Neural progenitor cell (in vitro differentiated cells): Measurements from ENCODE around the gene KIF16B. TPM values are rescaled to one million over a fixed set of nuclear protein-coding genes. Genes with fewer than 3 reads are reported as not detected.

ENCODE experiments used
- DNase-seq: peaks from one replicate; pipeline ENCODE4 v3.0.0-alpha.2; 2016; ENCODE audit warnings: low spot score
- H2AFZ ChIP-seq: fragments of 200-600 bp; sonication (generic); replicated peaks from 2 replicates; pipeline ENCODE4 v1.6.1; 2016; ENCODE audit warnings: antibody characterized with exemption
- H3F3A ChIP-seq: fragments of 200-600 bp; sonication (generic); 2 replicates; pipeline ENCODE4 v1.6.1; 2016; ENCODE audit warnings: antibody characterized with exemption, low read depth
- H3K27ac ChIP-seq: fragments of 200-600 bp; sonication (generic); 2 replicates; pipeline ENCODE4 v1.5.1; 2016; ENCODE audit warnings: mild to moderate bottlenecking
- H3K27me3 ChIP-seq: fragments of 200-600 bp; sonication (generic); 2 replicates; pipeline ENCODE4 v1.6.1; 2016; ENCODE audit warnings: mild to moderate bottlenecking, moderate library complexity
- H3K36me3 ChIP-seq: fragments of 200-600 bp; sonication (generic); 2 replicates; pipeline ENCODE4 v1.5.1; 2016
- H3K4me1 ChIP-seq: fragments of 200-600 bp; sonication (generic); 2 replicates; pipeline ENCODE4 v1.6.1; 2016; ENCODE audit warnings: mixed run types
- H3K4me2 ChIP-seq: fragments of 200-600 bp; sonication (generic); 2 replicates; pipeline ENCODE4 v1.6.1; 2016
- H3K4me3 ChIP-seq: fragments of 200-600 bp; sonication (generic); 2 replicates; pipeline ENCODE4 v1.5.1; 2016
- H3K79me2 ChIP-seq: fragments of 200-600 bp; sonication (generic); 2 replicates; pipeline ENCODE4 v1.6.1; 2016; ENCODE audit warnings: low read depth
- H3K9ac ChIP-seq: fragments of 200-600 bp; sonication (generic); 2 replicates; pipeline ENCODE4 v1.6.1; 2016
- H3K9me3 ChIP-seq: fragments of 200-600 bp; sonication (generic); 2 replicates; pipeline ENCODE4 v1.5.1; 2016; ENCODE audit warnings: low read depth
- H4K20me1 ChIP-seq: fragments of 200-600 bp; sonication (generic); 2 replicates; pipeline ENCODE4 v1.6.1; 2016; ENCODE audit warnings: low read depth
- H3K27ac Mint-ChIP-seq: 3 replicates; pipeline ENCODE4 v1.8.0; 2021; ENCODE audit warnings: mixed read lengths
- H3K27me3 Mint-ChIP-seq: 2 replicates; pipeline ENCODE4 v1.8.0; 2022; ENCODE audit warnings: low read depth, mild to moderate bottlenecking, inconsistent platforms, moderate library complexity, mixed read lengths; ENCODE audit not compliant: insufficient read depth
- H3K36me3 Mint-ChIP-seq: 3 replicates; pipeline ENCODE4 v1.8.0; 2021; ENCODE audit warnings: mixed read lengths
- H3K4me1 Mint-ChIP-seq: 3 replicates; pipeline ENCODE4 v1.8.0; 2021; ENCODE audit warnings: mixed read lengths
- H3K4me3 Mint-ChIP-seq: 3 replicates; pipeline ENCODE4 v1.8.0; 2021; ENCODE audit warnings: mild to moderate bottlenecking, moderate library complexity, mixed read lengths
- H3K9me3 Mint-ChIP-seq: 3 replicates; pipeline ENCODE4 v1.8.0; 2020; ENCODE audit warnings: mixed read lengths
- CTCF ChIP-seq: fragments of 200-600 bp; sonication (generic); IDR thresholded peaks from 2 replicates; pipeline ENCODE4 v1.5.1; 2017; ENCODE audit warnings: antibody characterized with exemption, mild to moderate bottlenecking
- EZH2 ChIP-seq: fragments of 200-600 bp; sonication (generic); IDR thresholded peaks from 2 replicates; pipeline ENCODE4 v1.6.1; 2017; ENCODE audit warnings: antibody characterized with exemption, mild to moderate bottlenecking, moderate library complexity
- EZH2phosphoT487 ChIP-seq: fragments of 200-600 bp; sonication (generic); IDR thresholded peaks from 2 replicates; pipeline ENCODE4 v1.6.1; 2017; ENCODE audit warnings: antibody characterized with exemption
- total RNA-seq: library from RNA; depleted of rRNA; stranded (reverse); fragments of >200 nt; gene quantifications from 2 replicates; pipeline ENCODE4 v1.2.3, GENCODE V29; 2015; ENCODE audit warnings: low replicate concordance

KIF16B gene
- total RNA-seq, 1 donor from 2014 or later = 15.5 TPM

DNA sequence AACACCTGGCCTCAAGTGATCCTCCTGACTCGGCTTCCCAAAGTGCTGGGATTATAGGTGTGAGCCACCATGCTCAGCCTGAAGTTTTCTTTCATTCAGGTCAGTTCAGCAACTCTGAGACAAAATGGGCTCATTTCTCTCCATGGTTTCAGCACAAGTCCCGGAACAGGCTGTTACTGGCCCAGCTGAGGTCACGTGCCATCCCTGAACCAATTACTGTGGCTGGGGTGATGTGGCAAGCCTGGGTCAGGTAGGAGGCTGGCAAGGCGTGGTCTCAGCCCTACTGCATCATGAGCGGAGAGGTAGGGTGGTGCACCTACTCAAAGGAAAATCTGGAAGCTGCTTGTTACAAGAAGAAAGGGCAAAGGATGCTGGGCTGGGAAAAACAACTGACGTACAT lies 326.4 kb downstream of the KIF16B start:
- Mint-ChIP-seq H3K27ac (no peak overlapping the region), H3K4me3 (no peak overlapping the region), H3K9me3 (peaks cover 2% of the 10 kb centered on the region), H3K27me3 (peaks cover 2% of the 10 kb centered on the region), H3K4me1 (peaks cover 9% of the 10 kb centered on the region), H3K36me3 (no peaks in the 10 kb centered on the region)
- no peak for TF ChIP-seq EZH2phosphoT487
- no peaks in the 10 kb centered on the region for H3K79me2 ChIP-seq
- H3K4me3 ChIP-seq = no peak overlapping the region
- no peak overlapping the region for H2AFZ ChIP-seq
- H3K27me3 ChIP-seq = peaks cover 24% of the 10 kb centered on the region
- H3K9me3 ChIP-seq = no peaks in the 10 kb centered on the region
- no peak for DNase-seq
- no peak overlapping the region for H3K4me2 ChIP-seq
- H3K9ac ChIP-seq = no peak overlapping the region
- no peaks in the 10 kb centered on the region for H3F3A ChIP-seq
- H3K4me1 ChIP-seq = no peaks in the 10 kb centered on the region
- H4K20me1 ChIP-seq = no peaks in the 10 kb centered on the region
- H3K36me3 ChIP-seq = no peaks in the 10 kb centered on the region
- no peak overlapping the region for H3K27ac ChIP-seq

DNA sequence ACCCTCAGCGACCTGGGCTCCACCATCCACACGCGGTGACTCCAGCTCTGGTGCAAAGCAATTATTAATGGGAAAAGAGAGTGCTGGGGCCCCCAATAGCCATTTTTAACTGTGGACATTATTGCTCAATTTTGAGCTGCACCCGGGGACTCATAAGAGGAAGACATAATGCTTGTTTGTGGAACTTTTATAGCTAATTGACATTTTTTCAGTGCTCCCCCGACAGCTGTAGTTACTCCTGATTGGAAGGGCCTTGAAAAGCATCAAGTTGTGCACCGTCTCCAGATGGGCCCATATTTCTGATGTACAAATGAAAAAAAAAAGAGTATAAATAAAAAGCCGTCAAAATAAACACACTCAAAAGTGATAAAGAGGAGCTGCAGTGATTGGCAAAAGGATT lies 327.0 kb downstream of the KIF16B start:
- no peaks in the 10 kb centered on the region for H3K36me3 ChIP-seq
- Mint-ChIP-seq H3K9me3 (peaks cover 2% of the 10 kb centered on the region), H3K4me3 (no peak overlapping the region), H3K4me1 (peaks cover 9% of the 10 kb centered on the region), H3K36me3 (no peaks in the 10 kb centered on the region), H3K27ac (peak overlapping the region; percentile 19), H3K27me3 (peaks cover 2% of the 10 kb centered on the region)
- H3K4me1 ChIP-seq = no peaks in the 10 kb centered on the region
- H3K27ac ChIP-seq = no peak overlapping the region
- H3K9me3 ChIP-seq = no peaks in the 10 kb centered on the region
- no peaks in the 10 kb centered on the region for H3F3A ChIP-seq
- no peaks in the 10 kb centered on the region for H3K79me2 ChIP-seq
- no peak overlapping the region for H2AFZ ChIP-seq
- H4K20me1 ChIP-seq = no peaks in the 10 kb centered on the region
- no peak for DNase-seq
- no peak overlapping the region for H3K4me3 ChIP-seq
- H3K4me2 ChIP-seq = no peak overlapping the region
- TF ChIP-seq EZH2 (no peak), CTCF (no peak), EZH2phosphoT487 (no peak)
- no peak overlapping the region for H3K9ac ChIP-seq
- H3K27me3 ChIP-seq = peaks cover 30% of the 10 kb centered on the region

DNA sequence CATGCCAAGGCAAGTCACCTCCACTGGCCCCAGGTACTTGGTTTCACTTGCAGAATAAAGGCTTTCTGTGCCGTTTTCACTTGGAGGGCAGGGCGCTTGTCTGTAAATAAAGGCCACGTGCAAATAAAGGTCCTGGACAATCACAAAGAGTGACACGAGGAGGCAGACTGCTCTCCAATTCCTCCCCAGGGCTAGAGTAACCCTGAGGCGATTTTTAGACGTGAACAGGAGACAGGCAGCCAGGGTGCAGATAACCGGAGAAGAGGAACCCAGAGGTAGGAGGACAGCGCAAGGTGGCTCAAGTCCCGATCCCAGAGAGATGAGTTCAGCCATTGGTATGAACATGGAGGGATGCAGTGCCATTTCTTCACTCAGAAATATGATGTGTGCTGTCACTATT lies 327.4 kb downstream of the KIF16B start:
- H2AFZ ChIP-seq = no peak overlapping the region
- H3K79me2 ChIP-seq = no peaks in the 10 kb centered on the region
- peaks cover 9% of the 10 kb centered on the region for H3K4me1 Mint-ChIP-seq
- H3K4me1 ChIP-seq = no peaks in the 10 kb centered on the region
- no peak overlapping the region for H3K4me3 Mint-ChIP-seq
- peaks cover 34% of the 10 kb centered on the region for H3K27me3 ChIP-seq
- peaks cover 2% of the 10 kb centered on the region for H3K27me3 Mint-ChIP-seq
- no peaks in the 10 kb centered on the region for H3K36me3 Mint-ChIP-seq
- no peak overlapping the region for H3K27ac ChIP-seq
- H3K9me3 ChIP-seq = no peaks in the 10 kb centered on the region
- TF ChIP-seq EZH2phosphoT487 (no peak), EZH2 (no peak), CTCF (no peak)
- H3K36me3 ChIP-seq = no peaks in the 10 kb centered on the region
- H3K9ac ChIP-seq = no peak overlapping the region
- H3K4me3 ChIP-seq = no peak overlapping the region
- peaks cover 2% of the 10 kb centered on the region for H3K9me3 Mint-ChIP-seq
- no peaks in the 10 kb centered on the region for H4K20me1 ChIP-seq
- peak overlapping the region; percentile 19 for H3K27ac Mint-ChIP-seq
- no peak for DNase-seq
- H3F3A ChIP-seq = no peaks in the 10 kb centered on the region
- H3K4me2 ChIP-seq = no peak overlapping the region

DNA sequence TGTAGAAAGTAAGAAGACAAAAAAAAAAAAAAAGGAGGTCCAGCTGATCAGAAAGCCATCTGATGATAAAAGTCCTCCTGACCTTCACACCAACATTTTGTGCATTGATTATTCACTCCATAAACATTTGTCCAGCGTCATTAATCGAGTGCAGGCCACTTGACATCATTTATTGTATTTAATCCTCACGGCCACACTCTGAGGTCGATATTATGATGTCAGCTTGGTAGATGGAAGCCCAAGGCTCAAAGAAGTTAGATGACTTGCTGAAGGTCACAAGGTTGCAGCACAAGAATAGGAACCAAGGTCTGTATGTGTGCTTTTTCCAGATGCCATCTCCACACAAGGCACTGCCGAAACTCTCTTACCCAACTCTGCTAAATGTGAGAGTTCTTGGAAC lies 328.4 kb downstream of the KIF16B start:
- no peak overlapping the region for H3K27ac ChIP-seq
- H4K20me1 ChIP-seq = no peaks in the 10 kb centered on the region
- no peak overlapping the region for H3K9ac ChIP-seq
- no peaks in the 10 kb centered on the region for H3K9me3 ChIP-seq
- no peak overlapping the region for H2AFZ ChIP-seq
- Mint-ChIP-seq H3K4me1 (peaks cover 9% of the 10 kb centered on the region), H3K4me3 (no peak overlapping the region), H3K27ac (no peak overlapping the region), H3K36me3 (no peaks in the 10 kb centered on the region), H3K27me3 (peaks cover 2% of the 10 kb centered on the region), H3K9me3 (peaks cover 7% of the 10 kb centered on the region)
- peaks cover 44% of the 10 kb centered on the region for H3K27me3 ChIP-seq
- no peak overlapping the region for H3K4me2 ChIP-seq
- TF ChIP-seq EZH2phosphoT487 (no peak), EZH2 (no peak), CTCF (no peak)
- H3K79me2 ChIP-seq = no peaks in the 10 kb centered on the region
- H3K36me3 ChIP-seq = no peaks in the 10 kb centered on the region
- DNase-seq = no peak
- H3K4me1 ChIP-seq = no peaks in the 10 kb centered on the region
- no peaks in the 10 kb centered on the region for H3F3A ChIP-seq
- H3K4me3 ChIP-seq = no peak overlapping the region
